Heart left ventricle (tissue), 16 donors: Measurements from ENCODE around the gene AKAP5. TPM values are rescaled to one million over a fixed set of nuclear protein-coding genes. Genes with fewer than 3 reads are reported as not detected.

Experiments used
- ATAC-seq, 4 donors: fragments of 200-7000 bp; cut with Tn5 transposase; one replicate each; pipeline ENCODE4 v1.9.1; 2020 to 2022; ENCODE audit warnings: moderate library complexity in 4 of 4, mild to moderate bottlenecking in 3 of 4, moderate number of reproducible peaks in 1 of 4
- DNase-seq, 5 donors: peaks; one replicate each; pipeline ENCODE4 v3.0.0-alpha.2; 2020
- H3K27ac ChIP-seq, 12 donors: fragments of 200-600 bp; sonication (generic) in 4 of 12; one replicate each; pipeline versions ENCODE4 v1.5.0 to v1.8.0; 2016 to 2022; ENCODE audit warnings: mild to moderate bottlenecking in 2 of 12
- H3K27me3 ChIP-seq, 9 donors: fragments of 200-600 bp; sonication (generic) in 2 of 9; one replicate each; pipeline versions ENCODE4 v1.5.1 to v1.8.0; 2016 to 2022; ENCODE audit warnings: mild to moderate bottlenecking in 3 of 9
- H3K36me3 ChIP-seq, 9 donors: fragments of 200-600 bp; sonication (generic) in 2 of 9; one replicate each; pipeline versions ENCODE4 v1.5.0 to v1.8.0; 2018 to 2022; ENCODE audit warnings: mild to moderate bottlenecking in 2 of 9
- H3K4me1 ChIP-seq, 12 donors: fragments of 200-600 bp; sonication (generic) in 4 of 12; one replicate each; pipeline versions ENCODE4 v1.5.0 to v1.8.0; 2016 to 2022; ENCODE audit warnings: mild to moderate bottlenecking in 3 of 12
- H3K4me3 ChIP-seq, 12 donors: fragments of 200-600 bp; sonication (generic) in 4 of 12; one replicate each; pipeline versions ENCODE4 v1.5.0 to v1.8.0; 2017 to 2022; ENCODE audit warnings: mild to moderate bottlenecking in 9 of 12, moderate library complexity in 4 of 12
- H3K9me3 ChIP-seq, 12 donors: fragments of 200-600 bp; sonication (generic) in 4 of 12; one replicate each; pipeline versions ENCODE4 v1.5.0 to v1.8.0; 2016 to 2022; ENCODE audit warnings: mild to moderate bottlenecking in 1 of 12
- CTCF ChIP-seq, 12 donors: fragments of 200-600 bp; sonication (generic) in 4 of 12; IDR thresholded peaks; one replicate each; pipeline versions ENCODE4 v1.5.0 to v1.8.0; 2018 to 2022; ENCODE audit warnings: antibody characterized with exemption in 12 of 12, mild to moderate bottlenecking in 5 of 12
- POLR2A ChIP-seq, 2 donors: fragments of 450-650 bp; IDR thresholded peaks; one replicate each; pipeline ENCODE4 v1.6.1; 2017; ENCODE audit warnings: antibody characterized with exemption in 2 of 2, mild to moderate bottlenecking in 2 of 2, moderate library complexity in 2 of 2
- WGBS, 4 donors: extraction: QIAGEN DNeasy Blood & Tissue Kit in 2 of 4; methylation state at CpG; one replicate each; pipeline versions ENCODE4 v1.1.5 to v1.1.7; 2013 to 2018; 5-methylcytosine and 5-hydroxymethylcytosine counted together
- intact Hi-C, 10 donors: fragments of 100-400 bp; cut with DNase I; formaldehyde crosslinking; loops; one replicate each; pipeline versions ENCODE4 v1.11.1 to v1.14.2; 2022
- polyA plus RNA-seq, 2 donors: library from polyadenylated mRNA; stranded (reverse); fragments of 200-250 nt; gene quantifications; one replicate each; pipeline ENCODE4 v1.2.3, GENCODE V29; 2013
- total RNA-seq, 9 donors: library from RNA; depleted of rRNA in 2 of 9; stranded (reverse); fragments of >200 nt in 2 of 9; fragmentation: NEBNext Ultra II Directional in 3 of 9; extraction: Animal tissue kit (Norgen Biotek cat#: 25700) in 3 of 9; gene quantifications; one replicate each; pipeline versions ENCODE4 v1.1.0 to v1.2.4, GENCODE V29; 2016 to 2023
- donor health status: ischemic (EF 13 %, LVEDD 7.1; RV severe dilation, severe dysfunction).
- donor health status: healthy with polysubstance abuse.
- donor health status: DM: no; HTN: yes; CAD: no.
- donor health status: DM: no; HTN: no; CAD: no.
- donor health status: ischemic (EF 25% LVEDD 6.9; RV normal size, moderate dysfunction).
- donor health status: ischemic (EF 25% LVEDD 5.7; RV mildly dilated, moderate dysfunction).
- donor health status: healthy.
- donor health status: DM: yes; HTN: yes; CAD: no.
- donor health status: ischemic (EF 35%, LVEDD 5.7; RV mildly dilated, moderate dysfunction).
- donor health status: nonischemic (EF 11% LVEDD 7.7; RV severe dilation, severe dysfunction).
- donor health status: DM: yes; HTN: yes; CAD: no.
- donor health status: PGD.
- donor health status: ischemic (EF 29% LVEDD 5.4; RV normal size, mild dysfunction).
- donor health status: nonischemic (EF 23%, LVEDD 6.1; RV moderate dilation, normal function).

AKAP5 gene
- total and polyA plus RNA-seq, 11 donors, result 0.08 to 0.61 (median 0.16) TPM; not detected in 1

GRCh38 chr14:64464651-64465050 lies 648 bp upstream of the AKAP5 start:
- ATAC-seq, result no peak
- intact Hi-C loops, result no loop called here
- Histone ChIP-seq H3K27ac (peak overlapping the region in 1 of 12 donors; percentile 43), H3K27me3 (peaks cover 0 to 4% (median 0%) of the 10 kb centered on the region in 9 donors), H3K36me3 (peaks cover 0 to 11% (median 0%) of the 10 kb centered on the region in 9 donors), H3K4me3 (peak overlapping the region in 11 of 12 donors; percentile 64 to 94 (median 73)), H3K9me3 (no peaks in the 10 kb centered on the region), H3K4me1 (peaks cover 0 to 18% (median 6%) of the 10 kb centered on the region in 12 donors)
- no peak for TF ChIP-seq CTCF (IDR thresholded peaks at IDR 0.05)
- TF ChIP-seq POLR2A (IDR thresholded peaks at IDR 0.05), result no peak
- 26 to 36% (median 28%) methylated on average over 6 of the region's 6 CpGs for WGBS, 4 donors
- no peak for DNase-seq

- Histone ChIP-seq H3K36me3 (peaks cover 0 to 9% (median 0%) of the 10 kb centered on the region in 9 donors), H3K9me3 (no peaks in the 10 kb centered on the region), H3K4me3 (peak overlapping the region; percentile 64 to 94 (median 73)), H3K4me1 (peaks cover 0 to 18% (median 6%) of the 10 kb centered on the region in 12 donors), H3K27ac (peak overlapping the region in 10 of 12 donors; percentile 0 to 72 (median 24)), H3K27me3 (peaks cover 0 to 4% (median 0%) of the 10 kb centered on the region in 9 donors)
- ATAC-seq (peak; percentile 25 to 53 (median 42)), DNase-seq (peak in 2 of 5 donors; percentile 20 to 22)
- intact Hi-C loops, result no loop called here
- TF ChIP-seq POLR2A (IDR thresholded peaks at IDR 0.05), result no peak
- peak in 3 of 12 donors; percentile 10 to 33 (median 15) for TF ChIP-seq CTCF (IDR thresholded peaks at IDR 0.05)
- 10 to 14% (median 12%) methylated on average over 15 of the region's 15 CpGs for WGBS, 4 donors
Observed at GRCh38 chr14:64465831-64466554, 694 bp downstream of the AKAP5 start.

GRCh38 chr14:64467101-64467500 lies 1.8 kb downstream of the AKAP5 start:
- peaks cover 0 to 8% (median 0%) of the 10 kb centered on the region in 9 donors for H3K36me3 ChIP-seq
- DNase-seq (no peak), ATAC-seq (no peak)
- WGBS, 4 donors, result 86 to 90% (median 88%) methylated on average over 3 of the region's 3 CpGs
- no peak overlapping the region for H3K27ac ChIP-seq
- no peak overlapping the region for H3K4me3 ChIP-seq
- no peaks in the 10 kb centered on the region for H3K9me3 ChIP-seq
- peaks cover 0 to 4% (median 0%) of the 10 kb centered on the region in 9 donors for H3K27me3 ChIP-seq
- H3K4me1 ChIP-seq, result peaks cover 0 to 18% (median 6%) of the 10 kb centered on the region in 12 donors
- TF ChIP-seq CTCF (IDR thresholded peaks at IDR 0.05), result no peak
- TF ChIP-seq POLR2A (IDR thresholded peaks at IDR 0.05), result no peak
- intact Hi-C loops, result no loop called here

- intact Hi-C loops, result no loop called here
Observed at GRCh38 chr14:64467566-64467965, 2.3 kb downstream of the AKAP5 start.

More at GRCh38 chr14:64467566-64467965, 2.3 kb downstream of the AKAP5 start:
- Histone ChIP-seq H3K27me3 (peaks cover 0 to 4% (median 0%) of the 10 kb centered on the region in 9 donors), H3K27ac (no peak overlapping the region), H3K36me3 (peaks cover 0 to 6% (median 0%) of the 10 kb centered on the region in 9 donors), H3K4me3 (no peak overlapping the region), H3K9me3 (no peaks in the 10 kb centered on the region), H3K4me1 (peaks cover 0 to 18% (median 6%) of the 10 kb centered on the region in 12 donors)
- DNase-seq (no peak), ATAC-seq (no peak)
- TF ChIP-seq POLR2A (IDR thresholded peaks at IDR 0.05) (no peak), CTCF (IDR thresholded peaks at IDR 0.05) (no peak)
